ENCODE results near the gene DIS3L.

GRCh38 chr15:66269326-66270090, 23.9 kb upstream of the DIS3L start:
- TF ChIP-seq TCF4 (CRISPR knock-in tag; IDR thresholded peaks at IDR 0.05; ENCODE audit: borderline replicate concordance) (no peak), ISL1 (CRISPR knock-in tag; IDR thresholded peaks at IDR 0.05) (no peak), OSR1 (CRISPR knock-in tag; IDR thresholded peaks at IDR 0.05) (no peak), ESRRG (CRISPR knock-in tag; IDR thresholded peaks at IDR 0.05) (no peak)

Measured in SK-N-SH treated with all-trans-retinoic acid at 6 μM for 48 hours (cell line).